KG1 (cell line): ENCODE data around the gene LNPK.
"Not testable (repeated sequence)": the region's sequence is repeated elsewhere in the genome, so short reads cannot be mapped to it uniquely, and the experiment has no call there.

Experiments
- DNase-seq: peaks from one replicate; lab custom pipeline; 2025; lab: John Stamatoyannopoulos, UW

The LNPK gene

GRCh38 chr2:175903384-175903936 lies 98.6 kb downstream of the LNPK start:
- no peak for DNase-seq

- DNase-seq = not testable (repeated sequence)
These were observed 106.1 kb downstream of the LNPK start for GRCh38 chr2:175895957-175896356.

- DNase-seq = no peak
These were observed 110.0 kb downstream of the LNPK start for GRCh38 chr2:175892046-175892445.

GRCh38 chr2:175890636-175891242 lies 111.3 kb downstream of the LNPK start:
- DNase-seq = no peak

- no peak for DNase-seq
These were observed 112.3 kb downstream of the LNPK start for GRCh38 chr2:175889701-175890302.

GRCh38 chr2:175887776-175888175 lies 114.3 kb downstream of the LNPK start:
- no peak for DNase-seq

GRCh38 chr2:175884697-175885393 lies 117.2 kb downstream of the LNPK start:
- no peak for DNase-seq

GRCh38 chr2:175883586-175884194 lies 118.4 kb downstream of the LNPK start:
- DNase-seq = no peak

- DNase-seq = no peak
These were observed 122.4 kb downstream of the LNPK start for GRCh38 chr2:175879679-175880078.

- DNase-seq = no peak
These were observed 124.1 kb downstream of the LNPK start for GRCh38 chr2:175877845-175878544.

GRCh38 chr2:175874291-175874690 lies 127.8 kb downstream of the LNPK start:
- DNase-seq = no peak
